NCI-H2029 treated with DMSO at 0.1 percent for 48 hours (cell line): ENCODE data around the gene TBX4.

Experiments
- DNase-seq: peaks from one replicate; lab custom pipeline; 2025; lab: John Stamatoyannopoulos, UW

TBX4 gene

GRCh38 chr17:61452301-61453290 is at the start of gene TBX4:
TSS of gene TBX4 (plus strand) at chr17:61452422. CDS start at chr17:61456491, 4,069 bp downstream.
- no peak for DNase-seq

DNA sequence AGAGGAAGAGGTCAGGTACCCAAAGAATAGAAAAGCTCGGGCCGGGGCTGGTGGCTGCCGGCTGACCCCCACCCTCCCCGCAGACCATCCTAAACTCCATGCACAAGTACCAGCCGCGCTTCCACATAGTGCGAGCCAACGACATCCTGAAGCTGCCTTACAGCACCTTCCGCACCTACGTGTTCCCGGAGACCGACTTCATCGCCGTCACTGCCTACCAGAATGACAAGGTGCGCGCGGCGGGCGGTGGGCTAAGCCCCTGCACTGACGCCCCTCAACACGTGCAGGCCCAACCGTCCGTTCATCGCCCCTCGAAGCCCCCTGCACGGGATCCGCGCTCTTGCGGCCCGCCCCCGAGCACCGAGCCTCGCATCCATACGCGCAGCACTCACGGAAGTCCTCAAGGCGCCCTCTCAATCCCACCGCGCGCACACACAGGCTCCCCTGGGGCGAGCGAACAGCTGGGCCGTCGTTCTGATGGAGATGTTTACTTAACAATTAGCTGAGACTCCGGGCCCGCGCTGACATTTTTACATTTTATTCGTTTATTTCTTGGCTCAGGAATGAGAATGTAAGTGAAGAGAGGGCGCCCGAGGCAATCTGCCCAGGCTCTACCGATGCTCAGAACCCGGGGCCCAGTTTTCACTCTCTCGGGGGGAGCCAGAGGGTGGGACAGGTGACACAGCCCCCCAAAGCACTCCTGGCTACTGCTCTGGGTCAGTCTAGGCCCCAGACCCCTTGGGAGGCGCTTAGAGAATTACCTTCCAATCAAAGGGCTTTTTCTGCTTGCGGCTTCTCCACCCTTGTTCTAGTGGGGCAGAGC is 49.0 kb upstream of the TBX4 start:
- DNase-seq = peak; percentile 21

GRCh38 chr17:61403801-61404662 is 48.2 kb upstream of the TBX4 start:
- DNase-seq = no peak

DNA sequence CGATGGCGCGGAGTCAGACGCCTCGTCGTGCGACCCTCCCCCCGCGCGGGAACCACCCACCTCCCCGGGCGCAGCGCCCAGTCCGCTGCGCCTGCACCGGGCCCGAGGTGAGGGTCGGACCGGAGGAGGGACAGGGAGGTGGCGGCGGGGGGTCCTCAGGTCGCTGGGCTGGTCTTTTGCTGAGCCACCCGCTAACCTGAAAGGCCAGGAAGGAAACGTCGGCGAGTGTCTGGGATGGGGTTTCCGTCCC is 47.6 kb upstream of the TBX4 start:
- DNase-seq = no peak

- DNase-seq = no peak
Measured at GRCh38 chr17:61404913-61405685, 47.1 kb upstream of the TBX4 start.

DNA sequence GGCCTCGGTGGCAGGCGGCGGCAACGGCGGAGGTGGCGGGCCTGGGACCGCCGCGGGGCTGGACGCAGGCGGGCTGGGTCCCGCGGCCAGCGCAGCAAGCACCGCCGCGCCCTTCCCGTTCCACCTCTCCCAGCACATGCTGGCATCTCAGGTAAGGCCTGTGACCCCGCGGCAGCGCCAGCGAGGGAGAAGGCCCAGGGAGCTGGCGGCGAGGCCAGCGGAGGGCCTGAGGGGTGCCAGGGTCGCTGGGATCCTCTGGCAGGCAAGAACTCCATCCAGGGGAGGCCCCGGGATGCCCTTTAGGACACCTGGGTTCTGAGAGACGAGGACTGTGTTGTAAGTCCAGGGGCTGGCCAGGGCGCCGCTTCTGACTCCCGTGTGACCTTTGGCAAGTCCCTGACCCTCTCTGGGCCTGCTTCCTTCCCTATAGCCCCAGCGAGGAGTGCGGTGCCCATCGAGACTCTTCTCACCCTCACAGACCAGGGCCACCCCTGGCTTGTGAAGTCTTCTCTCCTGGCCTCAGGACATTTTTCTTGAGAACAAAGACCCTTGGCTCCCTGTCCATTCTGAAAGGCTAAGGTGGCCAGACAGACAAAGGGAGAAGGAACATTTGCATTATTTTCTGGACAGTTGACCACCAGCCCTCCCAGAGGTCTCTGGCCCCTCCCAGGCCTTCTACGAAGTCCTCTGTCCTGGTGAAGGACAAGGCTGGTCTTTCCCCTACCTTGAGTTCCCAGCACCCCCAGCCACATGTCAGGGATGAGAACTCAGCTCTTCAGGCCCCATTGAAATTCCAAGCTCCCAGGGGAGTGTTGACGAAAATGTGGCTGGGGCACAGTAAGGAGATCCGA is 46.3 kb upstream of the TBX4 start:
- DNase-seq = no peak

- DNase-seq = no peak
Measured at GRCh38 chr17:61406537-61406845, 45.7 kb upstream of the TBX4 start.

- DNase-seq = no peak
Measured at GRCh38 chr17:61406971-61407911, 45.0 kb upstream of the TBX4 start.

DNA sequence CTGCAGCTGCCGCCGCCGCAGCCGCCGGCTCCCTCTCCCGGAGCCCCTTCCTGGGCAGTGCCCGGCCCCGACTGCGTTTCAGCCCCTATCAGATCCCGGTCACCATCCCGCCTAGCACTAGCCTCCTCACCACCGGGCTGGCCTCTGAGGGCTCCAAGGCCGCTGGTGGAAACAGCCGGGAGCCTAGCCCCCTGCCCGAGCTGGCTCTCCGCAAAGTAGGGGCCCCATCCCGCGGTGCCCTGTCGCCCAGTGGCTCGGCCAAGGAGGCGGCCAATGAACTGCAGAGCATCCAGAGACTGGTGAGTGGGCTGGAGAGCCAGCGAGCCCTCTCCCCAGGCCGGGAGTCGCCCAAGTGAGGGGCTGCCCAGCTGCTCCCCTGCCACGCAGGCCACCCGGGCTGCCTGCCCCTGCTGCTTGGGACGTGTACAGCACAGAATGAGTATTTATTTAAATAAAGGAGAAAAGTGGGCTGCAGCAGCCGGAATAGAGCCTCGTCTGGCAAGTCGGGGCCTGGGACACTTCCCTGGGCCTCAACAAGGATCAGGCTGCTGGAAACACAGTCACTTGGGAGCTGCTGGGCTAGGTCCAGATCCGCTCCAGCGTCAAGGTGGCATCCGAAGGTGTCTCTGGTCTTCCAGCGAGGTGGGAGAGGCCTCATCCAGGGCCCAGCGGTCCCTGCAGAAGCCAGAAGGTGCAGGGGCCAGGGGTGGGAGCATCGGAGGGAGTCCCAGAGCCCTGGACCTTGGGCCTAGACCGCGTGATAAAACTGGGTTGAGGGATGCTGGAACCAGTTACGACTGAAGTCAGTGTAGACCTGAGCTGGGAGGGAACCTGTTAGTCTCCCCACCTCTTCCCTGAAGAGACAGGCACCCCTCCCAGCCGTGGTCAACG is 43.8 kb upstream of the TBX4 start:
- DNase-seq = no peak

GRCh38 chr17:61409301-61410112 is 42.7 kb upstream of the TBX4 start:
- DNase-seq = no peak

GRCh38 chr17:61410141-61411010 is 41.8 kb upstream of the TBX4 start:
- peak; percentile 11 for DNase-seq

- no peak for DNase-seq
Measured at GRCh38 chr17:61411011-61411260, 41.3 kb upstream of the TBX4 start.

- DNase-seq = no peak
Measured at GRCh38 chr17:61411261-61412142, 40.7 kb upstream of the TBX4 start.

DNA sequence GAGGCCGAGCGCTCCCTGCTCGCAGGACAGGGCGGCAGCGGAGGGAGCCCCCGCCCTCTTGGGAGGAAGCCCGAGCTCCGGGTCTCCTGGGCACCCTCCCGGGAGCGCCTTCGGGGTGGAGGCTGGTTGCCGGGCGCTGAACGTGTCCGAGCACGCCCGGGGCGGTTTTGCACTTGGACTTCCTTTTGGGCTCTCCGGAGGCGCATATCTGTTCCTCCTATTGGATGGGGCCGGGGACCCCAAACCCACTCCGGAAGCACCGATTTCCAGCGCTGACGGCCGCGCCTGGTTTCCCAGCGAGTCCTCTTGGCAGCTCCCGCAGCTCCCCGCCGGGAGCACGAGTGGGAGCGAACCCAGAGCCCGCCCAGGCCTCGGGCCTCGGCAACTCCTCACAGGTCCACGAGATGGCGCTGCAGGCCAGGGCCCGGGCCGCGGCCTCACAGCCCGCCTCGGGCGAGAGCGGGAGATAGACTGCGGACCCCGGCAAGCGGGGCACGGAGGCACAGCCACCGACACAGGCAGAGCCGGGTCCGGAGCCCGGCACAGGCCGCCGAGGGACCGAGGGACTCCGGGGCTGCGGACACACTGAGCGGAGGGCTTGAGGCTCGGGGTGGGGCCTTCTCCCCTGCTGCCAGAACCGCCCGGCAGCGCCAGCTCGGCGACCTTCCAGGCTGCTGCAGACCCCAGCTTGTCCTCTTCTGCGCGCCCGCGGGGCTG is 39.9 kb upstream of the TBX4 start:
- no peak for DNase-seq
